ENCODE results near the gene IPP.
A peak's percentile ranks its signal among the peaks of the same experiment; 100 is the strongest.
"Not testable (repeated sequence)": the region's sequence is repeated elsewhere in the genome, so short reads cannot be mapped to it uniquely, and the experiment has no call there.

Gene IPP

GRCh38 chr1:45746922-45747321 is 3.5 kb downstream of the IPP start:
- no peaks in the 10 kb centered on the region for H3K27me3 ChIP-seq (ENCODE audit: control insufficient read depth in 5 of 5, insufficient read depth in 4 of 5, low read length in 5 of 5)
- H3K36me3 ChIP-seq (ENCODE audit: control insufficient read depth in 5 of 5, insufficient read depth in 5 of 5, low read length in 5 of 5) = peaks cover 4 to 9% (median 6%) of the 10 kb centered on the region in 5 donors
- H3K27ac ChIP-seq (ENCODE audit: low read depth, low read length) = no peak overlapping the region
- H3K4me1 ChIP-seq (ENCODE audit: control insufficient read depth in 5 of 5, insufficient read depth in 5 of 5, low read length in 5 of 5) = peaks cover 3 to 22% (median 7%) of the 10 kb centered on the region in 5 donors
- H3K4me3 ChIP-seq (ENCODE audit: low read depth in 1 of 5, low read length in 5 of 5) = no peak overlapping the region
- peak overlapping the region in 1 of 5 donors; percentile 25 for H3K9ac ChIP-seq (ENCODE audit: low read length in 5 of 5)
- no peaks in the 10 kb centered on the region for H3K9me3 ChIP-seq (ENCODE audit: control insufficient read depth in 5 of 5, low read length in 5 of 5)

GRCh38 chr1:45739641-45740156 is 10.8 kb downstream of the IPP start:
- not testable (repeated sequence) for H3K9ac ChIP-seq (ENCODE audit: low read length in 5 of 5); H3K4me1 ChIP-seq (ENCODE audit: control insufficient read depth in 5 of 5, insufficient read depth in 5 of 5, low read length in 5 of 5); H3K4me3 ChIP-seq (ENCODE audit: low read depth in 1 of 5, low read length in 5 of 5); H3K27me3 ChIP-seq (ENCODE audit: control insufficient read depth in 5 of 5, insufficient read depth in 4 of 5, low read length in 5 of 5); H3K27ac ChIP-seq (ENCODE audit: low read depth, low read length); H3K9me3 ChIP-seq (ENCODE audit: control insufficient read depth in 5 of 5, low read length in 5 of 5)
- H3K36me3 ChIP-seq (ENCODE audit: control insufficient read depth in 5 of 5, insufficient read depth in 5 of 5, low read length in 5 of 5) = peaks cover 4 to 14% (median 8%) of the 10 kb centered on the region in 5 donors

GRCh38 chr1:45739137-45739536 is 11.3 kb downstream of the IPP start:
- Histone ChIP-seq H3K9ac (ENCODE audit: low read length in 5 of 5) (no peak overlapping the region), H3K27me3 (ENCODE audit: control insufficient read depth in 5 of 5, insufficient read depth in 4 of 5, low read length in 5 of 5) (no peaks in the 10 kb centered on the region), H3K36me3 (ENCODE audit: control insufficient read depth in 5 of 5, insufficient read depth in 5 of 5, low read length in 5 of 5) (peaks cover 2 to 13% (median 8%) of the 10 kb centered on the region in 5 donors), H3K4me1 (ENCODE audit: control insufficient read depth in 5 of 5, insufficient read depth in 5 of 5, low read length in 5 of 5) (no peaks in the 10 kb centered on the region), H3K4me3 (ENCODE audit: low read depth in 1 of 5, low read length in 5 of 5) (no peak overlapping the region), H3K27ac (ENCODE audit: low read depth, low read length) (no peak overlapping the region), H3K9me3 (ENCODE audit: control insufficient read depth in 5 of 5, low read length in 5 of 5) (no peaks in the 10 kb centered on the region)

GRCh38 chr1:45730780-45731319 is 19.6 kb downstream of the IPP start:
- Histone ChIP-seq H3K9me3 (ENCODE audit: control insufficient read depth in 5 of 5, low read length in 5 of 5) (no peaks in the 10 kb centered on the region), H3K27me3 (ENCODE audit: control insufficient read depth in 5 of 5, insufficient read depth in 4 of 5, low read length in 5 of 5) (no peaks in the 10 kb centered on the region), H3K36me3 (ENCODE audit: control insufficient read depth in 5 of 5, insufficient read depth in 5 of 5, low read length in 5 of 5) (peaks cover 0 to 15% (median 3%) of the 10 kb centered on the region in 5 donors), H3K4me1 (ENCODE audit: control insufficient read depth in 5 of 5, insufficient read depth in 5 of 5, low read length in 5 of 5) (no peaks in the 10 kb centered on the region), H3K4me3 (ENCODE audit: low read depth in 1 of 5, low read length in 5 of 5) (no peak overlapping the region), H3K9ac (ENCODE audit: low read length in 5 of 5) (no peak overlapping the region), H3K27ac (ENCODE audit: low read depth, low read length) (no peak overlapping the region)

- Histone ChIP-seq H3K4me3 (ENCODE audit: low read depth in 1 of 5, low read length in 5 of 5) (no peak overlapping the region), H3K27me3 (ENCODE audit: control insufficient read depth in 5 of 5, insufficient read depth in 4 of 5, low read length in 5 of 5) (no peaks in the 10 kb centered on the region), H3K27ac (ENCODE audit: low read depth, low read length) (no peak overlapping the region), H3K4me1 (ENCODE audit: control insufficient read depth in 5 of 5, insufficient read depth in 5 of 5, low read length in 5 of 5) (no peaks in the 10 kb centered on the region), H3K36me3 (ENCODE audit: control insufficient read depth in 5 of 5, insufficient read depth in 5 of 5, low read length in 5 of 5) (peaks cover 0 to 15% (median 3%) of the 10 kb centered on the region in 5 donors), H3K9ac (ENCODE audit: low read length in 5 of 5) (no peak overlapping the region), H3K9me3 (ENCODE audit: control insufficient read depth in 5 of 5, low read length in 5 of 5) (no peaks in the 10 kb centered on the region)
Observed at GRCh38 chr1:45730075-45730779, 20.2 kb downstream of the IPP start.

- not testable (repeated sequence) for H3K9ac ChIP-seq (ENCODE audit: low read length in 5 of 5); H3K27me3 ChIP-seq (ENCODE audit: control insufficient read depth in 5 of 5, insufficient read depth in 4 of 5, low read length in 5 of 5)
- H3K36me3 ChIP-seq (ENCODE audit: control insufficient read depth in 5 of 5, insufficient read depth in 5 of 5, low read length in 5 of 5) = peaks cover 0 to 15% (median 3%) of the 10 kb centered on the region in 5 donors
Observed at GRCh38 chr1:45726007-45726406, 24.4 kb downstream of the IPP start.

GRCh38 chr1:45723248-45723930 is 27.1 kb downstream of the IPP start:
- Histone ChIP-seq H3K27ac (ENCODE audit: low read depth, low read length) (no peak overlapping the region), H3K4me3 (ENCODE audit: low read depth in 1 of 5, low read length in 5 of 5) (no peak overlapping the region), H3K27me3 (ENCODE audit: control insufficient read depth in 5 of 5, insufficient read depth in 4 of 5, low read length in 5 of 5) (no peaks in the 10 kb centered on the region), H3K4me1 (ENCODE audit: control insufficient read depth in 5 of 5, insufficient read depth in 5 of 5, low read length in 5 of 5) (peaks cover 0 to 3% (median 0%) of the 10 kb centered on the region in 5 donors), H3K36me3 (ENCODE audit: control insufficient read depth in 5 of 5, insufficient read depth in 5 of 5, low read length in 5 of 5) (peaks cover 0 to 11% (median 6%) of the 10 kb centered on the region in 5 donors), H3K9me3 (ENCODE audit: control insufficient read depth in 5 of 5, low read length in 5 of 5) (no peaks in the 10 kb centered on the region), H3K9ac (ENCODE audit: low read length in 5 of 5) (no peak overlapping the region)

More at GRCh38 chr1:45726007-45726406, 24.4 kb downstream of the IPP start:
- H3K27ac ChIP-seq (ENCODE audit: low read depth, low read length); H3K4me1 ChIP-seq (ENCODE audit: control insufficient read depth in 5 of 5, insufficient read depth in 5 of 5, low read length in 5 of 5); H3K9me3 ChIP-seq (ENCODE audit: control insufficient read depth in 5 of 5, low read length in 5 of 5); H3K4me3 ChIP-seq (ENCODE audit: low read depth in 1 of 5, low read length in 5 of 5): not testable (repeated sequence)

GRCh38 chr1:45722809-45723208 is 27.6 kb downstream of the IPP start:
- Histone ChIP-seq H3K9ac (ENCODE audit: low read length in 5 of 5) (no peak overlapping the region), H3K36me3 (ENCODE audit: control insufficient read depth in 5 of 5, insufficient read depth in 5 of 5, low read length in 5 of 5) (peaks cover 0 to 13% (median 9%) of the 10 kb centered on the region in 5 donors), H3K27me3 (ENCODE audit: control insufficient read depth in 5 of 5, insufficient read depth in 4 of 5, low read length in 5 of 5) (no peaks in the 10 kb centered on the region), H3K9me3 (ENCODE audit: control insufficient read depth in 5 of 5, low read length in 5 of 5) (no peaks in the 10 kb centered on the region), H3K4me3 (ENCODE audit: low read depth in 1 of 5, low read length in 5 of 5) (no peak overlapping the region), H3K27ac (ENCODE audit: low read depth, low read length) (no peak overlapping the region), H3K4me1 (ENCODE audit: control insufficient read depth in 5 of 5, insufficient read depth in 5 of 5, low read length in 5 of 5) (peaks cover 0 to 3% (median 0%) of the 10 kb centered on the region in 5 donors)

GRCh38 chr1:45721207-45721606 is 29.2 kb downstream of the IPP start:
- H3K27ac ChIP-seq (ENCODE audit: low read depth, low read length) = no peak overlapping the region
- H3K4me3 ChIP-seq (ENCODE audit: low read depth in 1 of 5, low read length in 5 of 5) = no peak overlapping the region
- H3K4me1 ChIP-seq (ENCODE audit: control insufficient read depth in 5 of 5, insufficient read depth in 5 of 5, low read length in 5 of 5) = peaks cover 0 to 3% (median 0%) of the 10 kb centered on the region in 5 donors

GRCh38 chr1:45718289-45718688 is 32.2 kb downstream of the IPP start:
- H3K27ac ChIP-seq (ENCODE audit: low read depth, low read length) = no peak overlapping the region
- H3K4me3 ChIP-seq (ENCODE audit: low read depth in 1 of 5, low read length in 5 of 5) = no peak overlapping the region
- H3K9me3 ChIP-seq (ENCODE audit: control insufficient read depth in 5 of 5, low read length in 5 of 5) = no peaks in the 10 kb centered on the region
- H3K4me1 ChIP-seq (ENCODE audit: control insufficient read depth in 5 of 5, insufficient read depth in 5 of 5, low read length in 5 of 5) = peaks cover 0 to 2% (median 0%) of the 10 kb centered on the region in 5 donors
- H3K36me3 ChIP-seq (ENCODE audit: control insufficient read depth in 5 of 5, insufficient read depth in 5 of 5, low read length in 5 of 5) = peaks cover 5 to 18% (median 14%) of the 10 kb centered on the region in 5 donors
- no peak overlapping the region for H3K9ac ChIP-seq (ENCODE audit: low read length in 5 of 5)
- no peaks in the 10 kb centered on the region for H3K27me3 ChIP-seq (ENCODE audit: control insufficient read depth in 5 of 5, insufficient read depth in 4 of 5, low read length in 5 of 5)

More at GRCh38 chr1:45721207-45721606, 29.2 kb downstream of the IPP start:
- no peaks in the 10 kb centered on the region for H3K27me3 ChIP-seq (ENCODE audit: control insufficient read depth in 5 of 5, insufficient read depth in 4 of 5, low read length in 5 of 5)
- H3K9ac ChIP-seq (ENCODE audit: low read length in 5 of 5) = no peak overlapping the region
- H3K36me3 ChIP-seq (ENCODE audit: control insufficient read depth in 5 of 5, insufficient read depth in 5 of 5, low read length in 5 of 5) = peaks cover 0 to 7% (median 5%) of the 10 kb centered on the region in 5 donors
- H3K9me3 ChIP-seq (ENCODE audit: control insufficient read depth in 5 of 5, low read length in 5 of 5) = no peaks in the 10 kb centered on the region
